ENCODE data around the gene DPH6.
"Not testable (repeated sequence)": the region's sequence is repeated elsewhere in the genome, so short reads cannot be mapped to it uniquely, and the experiment has no call there.

Gene DPH6

GRCh38 chr15:35330916-35331315, 215.0 kb downstream of the DPH6 start:
- no peak overlapping the region for H3K27ac ChIP-seq
- TF ChIP-seq ZFX (IDR thresholded peaks at IDR 0.05), result no peak
- no peak for TF ChIP-seq CTCF (conservative IDR thresholded peaks at IDR 0.05)

- H3K27ac ChIP-seq, result no peak overlapping the region
- TF ChIP-seq CTCF (conservative IDR thresholded peaks at IDR 0.05) (no peak), ZFX (IDR thresholded peaks at IDR 0.05) (no peak)
Measured at GRCh38 chr15:35330048-35330695, 215.8 kb downstream of the DPH6 start.

GRCh38 chr15:35329521-35329961, 216.4 kb downstream of the DPH6 start:
- no peak for TF ChIP-seq ZFX (IDR thresholded peaks at IDR 0.05)
- TF ChIP-seq CTCF (conservative IDR thresholded peaks at IDR 0.05), result no peak
- no peak overlapping the region for H3K27ac ChIP-seq

GRCh38 chr15:35328836-35329235, 217.1 kb downstream of the DPH6 start:
- not testable (repeated sequence) for H3K27ac ChIP-seq

GRCh38 chr15:35327789-35328188, 218.2 kb downstream of the DPH6 start:
- no peak overlapping the region for H3K27ac ChIP-seq
- TF ChIP-seq ZFX (IDR thresholded peaks at IDR 0.05), result no peak
- no peak for TF ChIP-seq CTCF (conservative IDR thresholded peaks at IDR 0.05)

- H3K27ac ChIP-seq, result no peak overlapping the region
- no peak for TF ChIP-seq ZFX (IDR thresholded peaks at IDR 0.05)
- TF ChIP-seq CTCF (conservative IDR thresholded peaks at IDR 0.05), result no peak
Measured at GRCh38 chr15:35325374-35325941, 220.5 kb downstream of the DPH6 start.

- H3K27ac ChIP-seq, result no peak overlapping the region
- TF ChIP-seq ZFX (IDR thresholded peaks at IDR 0.05), result no peak
- TF ChIP-seq CTCF (conservative IDR thresholded peaks at IDR 0.05), result no peak
Measured at GRCh38 chr15:35323141-35323540, 222.8 kb downstream of the DPH6 start.

- no peak overlapping the region for H3K27ac ChIP-seq
- TF ChIP-seq CTCF (conservative IDR thresholded peaks at IDR 0.05), result no peak
Measured at GRCh38 chr15:35321926-35322325, 224.0 kb downstream of the DPH6 start.
